GM12878 (cell line): ENCODE data around the gene HRC. TPM values are rescaled to one million over a fixed set of nuclear protein-coding genes. Genes with fewer than 3 reads are reported as not detected.
A peak's percentile ranks its signal among the peaks of the same experiment; 100 is the strongest.

Source experiments
- ASH2L ChIP-seq: fragments of 300-600, 200-600 bp; sonication (generic); IDR thresholded peaks from 2 replicates; pipeline ENCODE4 v1.6.1; 2017; ENCODE audit warnings: low read depth, mild to moderate bottlenecking, borderline replicate concordance
- ATF7 ChIP-seq: fragments of 450-650 bp; IDR thresholded peaks from 2 replicates; pipeline ENCODE4 v1.6.1; 2016; ENCODE audit warnings: low read depth, mild to moderate bottlenecking
- BACH1 ChIP-seq: fragments of 450-650 bp; IDR thresholded peaks from 2 replicates; pipeline ENCODE4 v1.6.1; 2017; ENCODE audit warnings: mild to moderate bottlenecking, borderline replicate concordance
- CHD4 ChIP-seq: fragments of 200-600 bp; sonication (generic); IDR thresholded peaks from 2 replicates; pipeline ENCODE4 v1.6.1; 2016; ENCODE audit warnings: mild to moderate bottlenecking
- ELK1 ChIP-seq: IDR thresholded peaks from 2 replicates; pipeline ENCODE4 v1.6.1; 2012; ENCODE audit warnings: low read depth, low read length, improper control_type of control experiment
- FOS ChIP-seq: IDR thresholded peaks from 3 replicates; pipeline ENCODE4 v1.6.1; 2011; ENCODE audit warnings: borderline replicate concordance; ENCODE audit not compliant: insufficient read length; ENCODE audit errors: extremely low read depth
- GABPA ChIP-seq: IDR thresholded peaks from 2 replicates; pipeline ENCODE4 v1.6.1; 2014; ENCODE audit warnings: antibody characterized with exemption, low read depth, mild to moderate bottlenecking, inconsistent platforms
- IKZF2 ChIP-seq, 2 experiments: fragments of 450-650 bp; IDR thresholded peaks; 2 replicates each; pipeline ENCODE4 v1.6.1; 2017; ENCODE audit warnings: mild to moderate bottlenecking in 2 of 2, moderate library complexity in 2 of 2
- JUND ChIP-seq: IDR thresholded peaks from 2 replicates; pipeline ENCODE4 v1.6.1; 2012; ENCODE audit warnings: low read depth, mild to moderate bottlenecking, low read length, improper control_type of control experiment, moderate library complexity
- LARP7 ChIP-seq: fragments of 450-650 bp; IDR thresholded peaks from 2 replicates; pipeline ENCODE4 v1.6.1; 2017; ENCODE audit warnings: mild to moderate bottlenecking
- MEF2B ChIP-seq: fragments of 450-650 bp; IDR thresholded peaks from 2 replicates; pipeline ENCODE4 v1.6.1; 2018; ENCODE audit warnings: mild to moderate bottlenecking, moderate library complexity; ENCODE audit not compliant: partially characterized antibody, poor library complexity, severe bottlenecking
- MXI1 ChIP-seq: fragments of 150-350 bp; IDR thresholded peaks from 2 replicates; pipeline ENCODE4 v1.6.1; 2011; ENCODE audit warnings: low read depth, mild to moderate bottlenecking, inconsistent platforms, low read length, improper control_type of control experiment
- MYB ChIP-seq: fragments of 150-350 bp; IDR thresholded peaks from 2 replicates; pipeline ENCODE4 v1.6.1; 2014; ENCODE audit warnings: mild to moderate bottlenecking, low read depth, low read length, borderline replicate concordance
- NFIC ChIP-seq: IDR thresholded peaks from 2 replicates; pipeline ENCODE4 v1.6.1; 2012; ENCODE audit warnings: low read depth, mild to moderate bottlenecking, inconsistent platforms, low read length, moderate library complexity
- NR2C2 ChIP-seq: IDR thresholded peaks from 2 replicates; pipeline ENCODE4 v1.6.1; 2011; ENCODE audit warnings: borderline replicate concordance, low read depth; ENCODE audit not compliant: control insufficient read depth, insufficient read length
- PAX8 ChIP-seq: fragments of 450-650 bp; IDR thresholded peaks from 2 replicates; pipeline ENCODE4 v1.6.1; 2017; ENCODE audit warnings: mild to moderate bottlenecking, moderate library complexity
- POLR2AphosphoS2 ChIP-seq: IDR thresholded peaks from 2 replicates; pipeline ENCODE4 v1.6.1; 2011; ENCODE audit warnings: low read depth, mild to moderate bottlenecking, low read length, improper control_type of control experiment, moderate library complexity
- RAD21 ChIP-seq: IDR thresholded peaks from 2 replicates; pipeline ENCODE4 v1.6.1; 2011; ENCODE audit warnings: mild to moderate bottlenecking, low read depth, low read length, moderate library complexity; ENCODE audit not compliant: insufficient read depth
- RB1 ChIP-seq: fragments of 450-650 bp; formaldehyde crosslinking; IDR thresholded peaks from 2 replicates; pipeline ENCODE4 v1.6.1; 2017; ENCODE audit warnings: mild to moderate bottlenecking, borderline replicate concordance
- SRF ChIP-seq, 2 experiments: IDR thresholded peaks; 2 replicates each; pipeline ENCODE4 v1.6.1; 2011; ENCODE audit warnings: low read depth in 2 of 2, low read length in 2 of 2, mild to moderate bottlenecking in 1 of 2, moderate library complexity in 1 of 2
- TCF7 ChIP-seq: IDR thresholded peaks from 2 replicates; pipeline ENCODE4 v1.6.1; 2014; ENCODE audit warnings: antibody characterized with exemption, borderline replicate concordance
- YBX1 ChIP-seq: fragments of 450-650 bp; IDR thresholded peaks from 2 replicates; pipeline ENCODE4 v1.6.1; 2016; ENCODE audit warnings: antibody characterized with exemption
- polyA plus RNA-seq, 11 experiments: library from polyadenylated mRNA; depleted of rRNA in 4 of 11; unstranded in 6 of 11; stranded (reverse) in 5 of 11; fragments of >200 nt; fragmentation: Nextera tagmentation in 4 of 11; fragmentation: Illumina TruSeq in 1 of 11; extraction: Ambion mirVana in 4 of 11; extraction: Trizol in 1 of 11; gene quantifications; 1 replicate in 1 of 11; 2 replicates in 10 of 11; pipeline versions ENCODE4 v1.2.1 to v1.2.3, GENCODE V29; 2011 to 2016; ENCODE audit warnings: inconsistent platforms in 2 of 11, missing spikeins in 2 of 11, low read depth in 1 of 11
- total RNA-seq, 4 experiments: library from RNA; depleted of rRNA in 3 of 4; stranded (reverse); fragments of >200 nt in 3 of 4; fragmentation: Illumina TruSeq in 1 of 4; extraction: Trizol in 1 of 4; gene quantifications; 2 replicates each; pipeline versions ENCODE4 v1.2.1 to v1.2.3, GENCODE V29; 2013 to 2021
- TF ChIP-seq, protein P1 (sequence below): IDR thresholded peaks from 2 replicates; pipeline ENCODE4 v1.6.1; 2011; ENCODE audit warnings: low read depth, low read length, improper control_type of control experiment, borderline replicate concordance
- TF ChIP-seq, protein P2 (sequence below): IDR thresholded peaks from 2 replicates; pipeline ENCODE4 v1.6.1; 2011; ENCODE audit warnings: mild to moderate bottlenecking, low read depth, low read length, moderate library complexity; ENCODE audit not compliant: insufficient replicate concordance

Gene HRC
- total and polyA plus RNA-seq, 10 of the 15 experiments (the other 5 are each of a cell fraction or from before 2014, with no cell fraction given): 0.10 TPM; not detected in 9

DNA sequence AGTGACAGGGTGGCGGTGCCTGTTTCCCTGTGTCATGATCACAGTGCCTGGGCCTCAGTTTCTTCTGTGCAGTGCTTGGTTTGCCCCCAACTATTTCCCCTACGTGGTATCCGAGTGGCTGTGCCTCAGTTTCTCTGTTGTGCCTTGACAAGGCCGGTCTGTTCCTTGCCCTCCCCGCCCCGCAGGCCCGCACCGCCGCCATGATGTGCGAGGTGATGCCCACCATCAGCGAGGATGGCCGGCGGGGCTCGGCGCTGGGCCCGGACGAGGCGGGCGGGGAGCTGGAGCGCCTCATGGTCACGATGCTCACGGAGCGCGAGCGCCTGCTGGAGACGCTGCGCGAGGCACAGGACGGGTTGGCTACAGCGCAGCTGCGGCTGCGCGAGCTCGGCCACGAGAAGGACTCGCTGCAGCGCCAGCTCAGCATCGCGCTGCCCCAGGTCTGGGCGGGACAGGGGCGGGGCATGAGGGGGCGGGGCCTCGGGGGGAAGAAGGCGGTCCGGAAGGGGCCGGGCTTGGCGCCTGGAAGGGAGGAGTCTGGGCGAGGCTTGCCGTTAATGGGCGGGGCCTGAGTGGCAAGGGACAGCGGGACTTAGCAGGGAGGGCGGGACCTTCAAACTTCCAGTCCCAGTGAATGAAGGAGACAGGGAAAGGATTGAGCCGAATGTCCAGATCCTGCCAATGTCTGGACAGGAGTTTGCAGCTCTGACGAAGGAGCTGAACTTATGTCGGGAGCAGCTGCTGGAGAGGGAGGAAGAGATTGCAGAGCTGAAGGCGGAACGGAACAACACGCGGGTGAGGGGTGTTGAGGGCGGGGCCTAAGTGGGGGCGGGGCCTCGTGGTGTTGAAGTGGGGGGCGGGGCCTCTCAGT lies 27.3 kb downstream of the HRC start (continued):
- TF ChIP-seq SRF (IDR thresholded peaks at IDR 0.05; ENCODE audit: low read depth in 2 of 2, low read length in 2 of 2): no peak
- no peak for TF ChIP-seq RB1
- TF ChIP-seq GABPA: no peak
- no peak for TF ChIP-seq POLR2AphosphoS2
- TF ChIP-seq, protein P1, sequence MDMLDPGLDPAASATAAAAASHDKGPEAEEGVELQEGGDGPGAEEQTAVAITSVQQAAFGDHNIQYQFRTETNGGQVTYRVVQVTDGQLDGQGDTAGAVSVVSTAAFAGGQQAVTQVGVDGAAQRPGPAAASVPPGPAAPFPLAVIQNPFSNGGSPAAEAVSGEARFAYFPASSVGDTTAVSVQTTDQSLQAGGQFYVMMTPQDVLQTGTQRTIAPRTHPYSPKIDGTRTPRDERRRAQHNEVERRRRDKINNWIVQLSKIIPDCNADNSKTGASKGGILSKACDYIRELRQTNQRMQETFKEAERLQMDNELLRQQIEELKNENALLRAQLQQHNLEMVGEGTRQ: no peak
- TF ChIP-seq IKZF2 (IDR thresholded peaks at IDR 0.05): no peak
- no peak for TF ChIP-seq CHD4
- no peak for TF ChIP-seq ATF7
- TF ChIP-seq MXI1: peak; percentile 50
- TF ChIP-seq RAD21: no peak
- no peak for TF ChIP-seq MYB
- no peak for TF ChIP-seq NFIC
- TF ChIP-seq FOS: no peak
- TF ChIP-seq ASH2L: no peak
- no peak for TF ChIP-seq YBX1
- peak; percentile 35; the same call in 1 of the 2 replicates for TF ChIP-seq LARP7
- TF ChIP-seq NR2C2: no peak
- TF ChIP-seq BACH1: 0 out of 2 replicates have a peak, but pooled peaks have one; percentile 24
- no peak for TF ChIP-seq JUND
- no peak for TF ChIP-seq ELK1
- no peak for TF ChIP-seq MEF2B
- TF ChIP-seq, protein P2, sequence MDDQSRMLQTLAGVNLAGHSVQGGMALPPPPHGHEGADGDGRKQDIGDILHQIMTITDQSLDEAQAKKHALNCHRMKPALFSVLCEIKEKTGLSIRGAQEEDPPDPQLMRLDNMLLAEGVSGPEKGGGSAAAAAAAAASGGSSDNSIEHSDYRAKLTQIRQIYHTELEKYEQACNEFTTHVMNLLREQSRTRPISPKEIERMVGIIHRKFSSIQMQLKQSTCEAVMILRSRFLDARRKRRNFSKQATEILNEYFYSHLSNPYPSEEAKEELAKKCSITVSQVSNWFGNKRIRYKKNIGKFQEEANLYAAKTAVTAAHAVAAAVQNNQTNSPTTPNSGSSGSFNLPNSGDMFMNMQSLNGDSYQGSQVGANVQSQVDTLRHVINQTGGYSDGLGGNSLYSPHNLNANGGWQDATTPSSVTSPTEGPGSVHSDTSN: peak; percentile 42
- TF ChIP-seq PAX8: no peak
- no peak for TF ChIP-seq TCF7
